Hepatocyte (in vitro differentiated cells): Measurements from ENCODE around the gene SETBP1.

Experiments used
- EZH2 ChIP-seq: fragments of 200-600 bp; sonication (generic); IDR thresholded peaks from 2 replicates; pipeline ENCODE4 v1.6.1; 2016; ENCODE audit warnings: antibody characterized with exemption, mild to moderate bottlenecking, borderline replicate concordance
- EZH2phosphoT487 ChIP-seq: fragments of 200-600 bp; sonication (generic); IDR thresholded peaks from one replicate; pipeline ENCODE4 v1.6.1; 2018; ENCODE audit warnings: antibody characterized with exemption, mild to moderate bottlenecking, low read depth, moderate library complexity; ENCODE audit not compliant: unreplicated experiment, severe bottlenecking
- TF ChIP-seq, protein P1 (sequence below): fragments of 200-600 bp; sonication (generic); IDR thresholded peaks from 2 replicates; pipeline ENCODE4 v1.5.1; 2016; ENCODE audit warnings: antibody characterized with exemption, mild to moderate bottlenecking; ENCODE audit not compliant: poor library complexity

DNA sequence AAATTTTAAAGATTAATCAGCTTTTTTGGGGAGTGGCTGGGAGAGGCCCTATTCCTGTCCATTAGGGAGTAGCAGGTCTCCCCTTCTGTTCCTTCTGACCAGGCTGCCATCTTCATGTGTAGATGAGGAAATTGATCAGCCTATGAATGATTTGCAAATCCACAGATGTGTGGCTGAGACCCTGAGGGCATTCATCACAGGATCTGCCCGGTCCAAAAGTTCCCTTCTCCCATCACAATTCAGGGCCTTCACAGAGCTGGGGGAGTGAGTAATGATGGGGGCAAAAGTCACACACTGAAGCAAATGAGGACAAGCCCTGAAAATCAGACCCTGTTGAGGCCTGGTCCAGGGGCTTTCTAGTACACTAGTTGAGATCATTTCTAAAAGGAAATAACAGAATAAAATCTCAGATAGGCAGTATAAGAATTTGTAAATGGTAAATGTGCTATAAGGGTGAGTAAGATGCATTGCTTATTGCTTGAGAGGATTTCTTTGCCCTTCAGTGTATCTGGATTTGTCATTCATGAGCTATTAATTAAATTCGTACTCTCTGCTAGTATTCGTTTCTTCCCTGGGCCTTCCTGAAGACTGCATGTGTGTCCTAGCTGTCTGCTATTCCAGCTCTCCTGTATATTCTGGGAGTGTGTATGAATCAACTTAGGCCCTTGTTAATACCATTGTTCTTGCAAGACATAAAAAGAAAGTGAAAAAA, 53.2 kb downstream of the SETBP1 start:
- TF ChIP-seq, protein P1, sequence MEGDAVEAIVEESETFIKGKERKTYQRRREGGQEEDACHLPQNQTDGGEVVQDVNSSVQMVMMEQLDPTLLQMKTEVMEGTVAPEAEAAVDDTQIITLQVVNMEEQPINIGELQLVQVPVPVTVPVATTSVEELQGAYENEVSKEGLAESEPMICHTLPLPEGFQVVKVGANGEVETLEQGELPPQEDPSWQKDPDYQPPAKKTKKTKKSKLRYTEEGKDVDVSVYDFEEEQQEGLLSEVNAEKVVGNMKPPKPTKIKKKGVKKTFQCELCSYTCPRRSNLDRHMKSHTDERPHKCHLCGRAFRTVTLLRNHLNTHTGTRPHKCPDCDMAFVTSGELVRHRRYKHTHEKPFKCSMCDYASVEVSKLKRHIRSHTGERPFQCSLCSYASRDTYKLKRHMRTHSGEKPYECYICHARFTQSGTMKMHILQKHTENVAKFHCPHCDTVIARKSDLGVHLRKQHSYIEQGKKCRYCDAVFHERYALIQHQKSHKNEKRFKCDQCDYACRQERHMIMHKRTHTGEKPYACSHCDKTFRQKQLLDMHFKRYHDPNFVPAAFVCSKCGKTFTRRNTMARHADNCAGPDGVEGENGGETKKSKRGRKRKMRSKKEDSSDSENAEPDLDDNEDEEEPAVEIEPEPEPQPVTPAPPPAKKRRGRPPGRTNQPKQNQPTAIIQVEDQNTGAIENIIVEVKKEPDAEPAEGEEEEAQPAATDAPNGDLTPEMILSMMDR = no peak
- TF ChIP-seq EZH2 = no peak
- TF ChIP-seq EZH2phosphoT487 = no peak
